Liver (tissue), 9 donors: ENCODE data around the gene PCDHA10. TPM values are rescaled to one million over a fixed set of nuclear protein-coding genes. Genes with fewer than 3 reads are reported as not detected.

ENCODE experiments used
- DNase-seq: peaks from one replicate; pipeline ENCODE4 v3.0.0-alpha.2; 2017; ENCODE audit warnings: low spot score
- H3K27ac ChIP-seq, 2 donors: one replicate each; pipeline ENCODE4 v1.7.0; 2013; ENCODE audit warnings: inconsistent platforms in 2 of 2, low read length in 2 of 2, control low read depth in 1 of 2, low read depth in 1 of 2, mild to moderate bottlenecking in 1 of 2
- H3K27me3 ChIP-seq, 4 donors: one replicate each; pipeline versions ENCODE4 v1.6.1 to v1.7.0; 2013; ENCODE audit warnings: low read length in 3 of 4, inconsistent platforms in 1 of 4, mild to moderate bottlenecking in 1 of 4, moderate library complexity in 1 of 4; ENCODE audit not compliant: control insufficient read depth in 4 of 4, insufficient read depth in 4 of 4
- H3K36me3 ChIP-seq, 4 donors: one replicate each; pipeline versions ENCODE4 v1.6.1 to v1.7.0; 2013; ENCODE audit warnings: low read length in 3 of 4, mild to moderate bottlenecking in 3 of 4, low read depth in 1 of 4, moderate library complexity in 1 of 4; ENCODE audit not compliant: control insufficient read depth in 4 of 4, insufficient read depth in 3 of 4
- H3K4me1 ChIP-seq, 4 donors: one replicate each; pipeline versions ENCODE4 v1.6.1 to v1.7.0; 2013; ENCODE audit warnings: low read length in 3 of 4, mild to moderate bottlenecking in 3 of 4, moderate library complexity in 1 of 4; ENCODE audit not compliant: control insufficient read depth in 4 of 4, insufficient read depth in 4 of 4
- H3K4me3 ChIP-seq, 3 donors: one replicate each; pipeline versions ENCODE4 v1.6.1 to v1.7.0; 2013; ENCODE audit warnings: low read length in 3 of 3, control low read depth in 1 of 3, low read depth in 1 of 3, mild to moderate bottlenecking in 1 of 3
- H3K9ac ChIP-seq, 2 donors: one replicate each; pipeline ENCODE4 v1.7.0; 2013; ENCODE audit warnings: low read length in 2 of 2, mild to moderate bottlenecking in 2 of 2, moderate library complexity in 2 of 2, control low read depth in 1 of 2, low read depth in 1 of 2
- H3K9me3 ChIP-seq, 4 donors: one replicate each; pipeline versions ENCODE4 v1.6.1 to v1.7.0; 2013; ENCODE audit warnings: low read length in 3 of 4; ENCODE audit not compliant: control insufficient read depth in 4 of 4
- ATF3 ChIP-seq: IDR thresholded peaks from 2 replicates; pipeline ENCODE4 v1.6.1; 2016; ENCODE audit warnings: antibody characterized with exemption
- CTCF ChIP-seq: fragments of 150-350 bp; IDR thresholded peaks from 2 replicates; pipeline ENCODE4 v1.5.1; 2017; ENCODE audit warnings: improper control_type of control experiment, low read depth, low read length; ENCODE audit not compliant: missing input control
- EGR1 ChIP-seq, 2 donors: IDR thresholded peaks; 2 replicates each; pipeline ENCODE4 v1.6.1; 2016 to 2018; ENCODE audit warnings: antibody characterized with exemption in 2 of 2, low read depth in 2 of 2
- FOXA1 ChIP-seq: IDR thresholded peaks from 2 replicates; pipeline ENCODE4 v1.6.1; 2016; ENCODE audit warnings: antibody characterized with exemption
- FOXA2 ChIP-seq: IDR thresholded peaks from 2 replicates; pipeline ENCODE4 v1.6.1; 2016; ENCODE audit warnings: antibody characterized with exemption
- GABPA ChIP-seq, 2 donors: IDR thresholded peaks in 1 of 2; conservative IDR thresholded peaks in 1 of 2; 2 replicates each; pipeline ENCODE4 v1.6.1; 2016; ENCODE audit warnings: antibody characterized with exemption in 2 of 2, mild to moderate bottlenecking in 1 of 2, moderate library complexity in 1 of 2
- HNF4A ChIP-seq, 2 donors: conservative IDR thresholded peaks; 2 replicates each; pipeline ENCODE4 v1.6.1; 2016; ENCODE audit warnings: antibody characterized with exemption in 2 of 2, mild to moderate bottlenecking in 2 of 2
- HNF4G ChIP-seq: IDR thresholded peaks from 2 replicates; pipeline ENCODE4 v1.6.1; 2016; ENCODE audit warnings: antibody characterized with exemption
- JUND ChIP-seq, 2 donors: IDR thresholded peaks; 2 replicates each; pipeline ENCODE4 v1.6.1; 2016; ENCODE audit warnings: antibody characterized with exemption in 2 of 2
- MAX ChIP-seq: IDR thresholded peaks from 2 replicates; pipeline ENCODE4 v1.6.1; 2016; ENCODE audit warnings: antibody characterized with exemption
- NR2F2 ChIP-seq: IDR thresholded peaks from 2 replicates; pipeline ENCODE4 v1.6.1; 2016; ENCODE audit warnings: antibody characterized with exemption
- RAD21 ChIP-seq, 2 donors: IDR thresholded peaks; 2 replicates each; pipeline ENCODE4 v1.6.1; 2016; ENCODE audit warnings: antibody characterized with exemption in 2 of 2, mild to moderate bottlenecking in 2 of 2
- REST ChIP-seq: IDR thresholded peaks from 2 replicates; pipeline ENCODE4 v1.6.1; 2016; ENCODE audit warnings: antibody characterized with exemption, mild to moderate bottlenecking
- RXRA ChIP-seq, 2 donors: IDR thresholded peaks; 2 replicates each; pipeline ENCODE4 v1.6.1; 2017 to 2018; ENCODE audit warnings: antibody characterized with exemption in 2 of 2, mild to moderate bottlenecking in 1 of 2
- SP1 ChIP-seq: IDR thresholded peaks from 2 replicates; pipeline ENCODE4 v1.6.1; 2018; ENCODE audit warnings: antibody characterized with exemption, mild to moderate bottlenecking
- TAF1 ChIP-seq: conservative IDR thresholded peaks from 2 replicates; pipeline ENCODE4 v1.6.1; 2016; ENCODE audit warnings: antibody characterized with exemption, mild to moderate bottlenecking
- YY1 ChIP-seq: IDR thresholded peaks from 2 replicates; pipeline ENCODE4 v1.6.1; 2016; ENCODE audit warnings: antibody characterized with exemption, mild to moderate bottlenecking
- ZBTB33 ChIP-seq: IDR thresholded peaks from 2 replicates; pipeline ENCODE4 v1.6.1; 2016; ENCODE audit warnings: antibody characterized with exemption
- WGBS: extraction: QIAGEN DNeasy Blood & Tissue Kit; methylation state at CpG from one replicate; pipeline ENCODE4 v1.1.7; 2013; 5-methylcytosine and 5-hydroxymethylcytosine counted together
- polyA plus RNA-seq, 2 donors: library from polyadenylated mRNA; stranded (reverse) in 1 of 2; unstranded in 1 of 2; fragments of 200-250 nt in 1 of 2; fragments of >200 nt in 1 of 2; fragmentation: Nextera tagmentation in 1 of 2; extraction: Ambion mirVana in 1 of 2; gene quantifications; one replicate each; pipeline versions ENCODE4 v1.2.1 to v1.2.3, GENCODE V29; 2013 to 2015
- total RNA-seq, 2 donors: library from RNA; depleted of rRNA; stranded (reverse); fragments of >200 nt; gene quantifications; one replicate each; pipeline ENCODE4 v1.2.3, GENCODE V29; 2014
- donor health status: healthy.
- donor health status: healthy.
- donor health status: healthy.
- donor health status: healthy.
- donor health status: healthy.

The PCDHA10 gene
- under 1 TPM in 1 of 2 donors, not detected in 1; under 0.01 TPM for total RNA-seq
- polyA plus RNA-seq, result under 1 TPM in 1 of 2 donors, not detected in 1; 0.01 TPM

GRCh38 chr5:140855772-140856674, at the start of gene PCDHA10:
Gene PCDHA10, plus strand, starts transcription at chr5:140855897. Its CDS starts 152 bp downstream, at chr5:140856049.
- Histone ChIP-seq H3K36me3 (peaks cover 0 to 4% (median 0%) of the 10 kb centered on the region in 4 donors), H3K4me3 (no peak within 1 kb of the TSS), H3K9ac (no peak within 1 kb of the TSS), H3K4me1 (no peaks in the 10 kb centered on the region), H3K27me3 (peaks cover 0 to 8% (median 3%) of the 10 kb centered on the region in 4 donors), H3K27ac (no peak within 1 kb of the TSS), H3K9me3 (peaks cover 18 to 20% (median 19%) of the 10 kb centered on the region in 4 donors)
- WGBS, result 22% methylated on average over 44 of the region's 44 CpGs
- TF ChIP-seq FOXA1 (no peak), HNF4A (conservative IDR thresholded peaks at IDR 0.05) (no peak), SP1 (no peak), GABPA (IDR thresholded peaks at IDR 0.05 in 1 of 2, conservative IDR thresholded peaks at IDR 0.05 in 1 of 2) (no peak), ZBTB33 (no peak), FOXA2 (no peak), CTCF (no peak), REST (no peak), RXRA (IDR thresholded peaks at IDR 0.05) (no peak), ATF3 (no peak), YY1 (no peak), HNF4G (no peak), RAD21 (IDR thresholded peaks at IDR 0.05) (no peak), MAX (no peak), JUND (IDR thresholded peaks at IDR 0.05) (no peak), TAF1 (no peak), NR2F2 (no peak), EGR1 (IDR thresholded peaks at IDR 0.05; ENCODE audit: low read depth in 2 of 2) (no peak)
- DNase-seq, result no peak
